Measurements from ENCODE around the gene EID2B. TPM values are rescaled to one million over a fixed set of nuclear protein-coding genes. Genes with fewer than 3 reads are reported as not detected.

The EID2B gene
- polyA plus RNA-seq, 3 donors = 1.2 to 2.6 (median 2.4) TPM

DNA sequence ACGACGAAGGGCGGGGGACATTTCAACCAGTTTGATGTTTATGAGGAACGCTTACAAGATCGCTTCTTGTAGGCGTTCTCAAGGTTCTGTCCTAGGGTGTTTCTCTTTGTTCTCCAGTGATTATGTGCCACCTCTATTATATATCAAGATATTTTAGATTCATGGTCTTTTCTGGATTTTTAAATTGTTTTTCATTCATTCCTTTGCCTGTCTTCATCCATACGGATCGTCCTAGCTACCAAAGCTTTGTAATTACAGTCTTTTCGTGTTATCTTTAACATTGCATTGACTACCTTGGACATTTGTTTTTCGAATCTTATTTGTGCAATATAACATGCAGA lies 7.7 kb upstream of the EID2B start:
- WGBS (ENCODE audit: insufficient coverage) = 0% methylated on average over 4 of the region's 10 CpGs
- peak overlapping the region in 2 of 3 experiments; percentile 79 to 90 for H3K4me3 ChIP-seq (replicated peaks in 1 of 3; ENCODE audit: low read depth in 2 of 3, low read length in 3 of 3)
- peak overlapping the region; percentile 92 for H2AFZ ChIP-seq (ENCODE audit: insufficient read depth, low read depth, low read length, poor library complexity, severe bottlenecking)
- H3K4me2 ChIP-seq (replicated peaks; ENCODE audit: extremely low read depth, low read length, poor library complexity, severe bottlenecking) = peak overlapping the region; percentile 91
- Mint-ChIP-seq H3K4me3 (peak overlapping the region; percentile 96), H3K27ac (peak overlapping the region in 4 of 7 donors; percentile 89 to 97 (median 94)), H3K4me1 (peaks cover 25% of the 10 kb centered on the region), H3K9me3 (peaks cover 0 to 3% (median 0%) of the 10 kb centered on the region in 7 donors), H3K36me3 (peaks cover 3 to 5% of the 10 kb centered on the region in 2 donors), H3K27me3 (ENCODE audit: low read depth in 3 of 3) (peaks cover 0 to 12% (median 9%) of the 10 kb centered on the region in 3 donors)
- peaks cover 12 to 18% of the 10 kb centered on the region in 2 donors for H3K4me1 ChIP-seq (ENCODE audit: control insufficient read depth in 1 of 2, insufficient read depth in 2 of 2, low read length in 2 of 2)
- H3K27ac ChIP-seq (ENCODE audit: low read depth in 1 of 2, low read length in 2 of 2) = peak overlapping the region; percentile 83 to 87
- H3K36me3 ChIP-seq (replicated peaks in 1 of 2; ENCODE audit: control insufficient read depth in 1 of 2, insufficient read depth in 2 of 2, low read length in 2 of 2) = no peaks in the 10 kb centered on the region
- intact Hi-C loops (cut with micrococcal nuclease) = loop anchor here in 1 of 2 donors (5.0 kb wide), 1 partner anchor 413 kb away; the partner anchor contains the start of gene PAK4
- no peaks in the 10 kb centered on the region for H4K20me1 ChIP-seq (ENCODE audit: insufficient read depth, low read length)
- H3K9ac ChIP-seq (ENCODE audit: insufficient read depth, low read length, poor library complexity, severe bottlenecking) = no peak overlapping the region
- peaks cover 21% of the 10 kb centered on the region for H3K79me2 ChIP-seq (ENCODE audit: insufficient read depth, low read length)
- no peak for DNase-seq
- H3K27me3 ChIP-seq (ENCODE audit: control insufficient read depth in 2 of 2, insufficient read depth in 2 of 2, low read length in 2 of 2) = no peaks in the 10 kb centered on the region
- H3K9me3 ChIP-seq (replicated peaks in 1 of 2; ENCODE audit: control insufficient read depth in 1 of 2, insufficient read depth in 1 of 2, low read length in 2 of 2) = no peaks in the 10 kb centered on the region
- TF ChIP-seq, protein P1, sequence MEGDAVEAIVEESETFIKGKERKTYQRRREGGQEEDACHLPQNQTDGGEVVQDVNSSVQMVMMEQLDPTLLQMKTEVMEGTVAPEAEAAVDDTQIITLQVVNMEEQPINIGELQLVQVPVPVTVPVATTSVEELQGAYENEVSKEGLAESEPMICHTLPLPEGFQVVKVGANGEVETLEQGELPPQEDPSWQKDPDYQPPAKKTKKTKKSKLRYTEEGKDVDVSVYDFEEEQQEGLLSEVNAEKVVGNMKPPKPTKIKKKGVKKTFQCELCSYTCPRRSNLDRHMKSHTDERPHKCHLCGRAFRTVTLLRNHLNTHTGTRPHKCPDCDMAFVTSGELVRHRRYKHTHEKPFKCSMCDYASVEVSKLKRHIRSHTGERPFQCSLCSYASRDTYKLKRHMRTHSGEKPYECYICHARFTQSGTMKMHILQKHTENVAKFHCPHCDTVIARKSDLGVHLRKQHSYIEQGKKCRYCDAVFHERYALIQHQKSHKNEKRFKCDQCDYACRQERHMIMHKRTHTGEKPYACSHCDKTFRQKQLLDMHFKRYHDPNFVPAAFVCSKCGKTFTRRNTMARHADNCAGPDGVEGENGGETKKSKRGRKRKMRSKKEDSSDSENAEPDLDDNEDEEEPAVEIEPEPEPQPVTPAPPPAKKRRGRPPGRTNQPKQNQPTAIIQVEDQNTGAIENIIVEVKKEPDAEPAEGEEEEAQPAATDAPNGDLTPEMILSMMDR (IDR thresholded peaks at IDR 0.05) = peak; percentile 31

DNA sequence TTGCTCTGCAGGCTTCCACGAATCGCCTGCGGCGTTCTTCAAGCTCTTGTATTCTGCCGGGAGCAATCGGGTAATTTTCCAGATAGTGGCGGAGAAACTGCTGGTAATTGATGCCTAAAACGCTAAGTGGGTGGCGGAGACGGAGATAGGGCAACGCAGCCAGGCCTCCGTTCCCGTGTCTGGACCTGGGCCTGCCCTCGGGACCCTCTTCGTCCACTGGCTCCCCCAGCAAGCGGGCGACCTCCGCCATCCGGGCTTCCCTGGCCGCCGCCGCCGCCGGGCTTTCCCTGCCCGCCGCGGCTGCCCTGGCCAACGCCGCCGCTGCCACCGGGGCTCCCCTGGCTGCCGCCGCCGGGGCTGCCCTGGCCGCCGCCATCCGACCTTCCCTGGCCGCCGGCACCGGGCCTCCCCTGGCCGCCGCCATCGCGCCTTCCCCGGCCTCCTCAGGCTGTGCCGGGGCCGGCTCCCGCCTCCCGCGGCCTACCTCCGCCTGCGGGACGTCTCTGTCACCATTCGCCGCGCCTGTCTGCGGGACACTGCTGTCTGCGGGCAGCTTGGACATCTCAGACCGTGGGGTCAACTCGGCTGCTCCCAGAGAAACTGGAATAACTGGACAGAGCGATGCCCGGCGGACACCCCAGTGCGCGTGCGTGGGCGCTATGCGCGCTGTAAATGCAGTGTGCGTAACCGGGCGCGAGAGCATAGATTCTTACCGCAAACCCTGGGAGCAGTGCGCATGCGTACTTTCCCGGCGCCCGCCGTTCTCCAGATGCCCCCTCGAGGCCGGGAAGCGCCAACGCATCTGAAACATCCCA lies 7.1 kb upstream of the EID2B start, which contains the start of gene EID2:
Gene EID2 (minus strand): TSS at position 644 of the 815 bp plus-strand sequence. CDS start 82 bp downstream, at position 562.
- Mint-ChIP-seq H3K4me1 (peaks cover 25% of the 10 kb centered on the region), H3K27me3 (ENCODE audit: low read depth in 3 of 3) (peaks cover 0 to 12% (median 4%) of the 10 kb centered on the region in 3 donors), H3K36me3 (peaks cover 3 to 5% of the 10 kb centered on the region in 2 donors), H3K27ac (peak within 1 kb of the TSS; percentile 89 to 98 (median 95)), H3K9me3 (peaks cover 0 to 3% (median 0%) of the 10 kb centered on the region in 7 donors), H3K4me3 (peak within 1 kb of the TSS; percentile 96)
- peaks cover 21% of the 10 kb centered on the region for H3K79me2 ChIP-seq (ENCODE audit: insufficient read depth, low read length)
- H2AFZ ChIP-seq (ENCODE audit: insufficient read depth, low read depth, low read length, poor library complexity, severe bottlenecking) = peak within 1 kb of the TSS; percentile 92
- intact Hi-C loops (cut with micrococcal nuclease) = loop anchor here (5.0 to 10.0 kb wide), 4 partner anchors 92 to 412 kb away; partner anchors contain the start of genes SUPT5H (in 2 of the 2), MED29 (in 1 of the 2), PAF1 (in 1 of the 2) and PAK4 (in 1 of the 2)
- peak within 1 kb of the TSS; percentile 72 to 90 (median 79) for H3K4me3 ChIP-seq (replicated peaks in 1 of 3; ENCODE audit: low read depth in 2 of 3, low read length in 3 of 3)
- peak; percentile 95 to 96 (median 95) for DNase-seq
- WGBS (ENCODE audit: insufficient coverage) = under 1% methylated on average over 84 of the region's 84 CpGs
- H3K36me3 ChIP-seq (replicated peaks in 1 of 2; ENCODE audit: control insufficient read depth in 1 of 2, insufficient read depth in 2 of 2, low read length in 2 of 2) = no peaks in the 10 kb centered on the region
- H3K27ac ChIP-seq (ENCODE audit: low read depth in 1 of 2, low read length in 2 of 2) = peak within 1 kb of the TSS; percentile 83 to 87
- H4K20me1 ChIP-seq (ENCODE audit: insufficient read depth, low read length) = no peaks in the 10 kb centered on the region
- H3K9ac ChIP-seq (ENCODE audit: insufficient read depth, low read length, poor library complexity, severe bottlenecking) = peak within 1 kb of the TSS; percentile 80
- H3K27me3 ChIP-seq (ENCODE audit: control insufficient read depth in 2 of 2, insufficient read depth in 2 of 2, low read length in 2 of 2) = no peaks in the 10 kb centered on the region
- H3K4me1 ChIP-seq (ENCODE audit: control insufficient read depth in 1 of 2, insufficient read depth in 2 of 2, low read length in 2 of 2) = peaks cover 12 to 18% of the 10 kb centered on the region in 2 donors
- H3K9me3 ChIP-seq (replicated peaks in 1 of 2; ENCODE audit: control insufficient read depth in 1 of 2, insufficient read depth in 1 of 2, low read length in 2 of 2) = no peaks in the 10 kb centered on the region
- peak within 1 kb of the TSS; percentile 91 for H3K4me2 ChIP-seq (replicated peaks; ENCODE audit: extremely low read depth, low read length, poor library complexity, severe bottlenecking)
- TF ChIP-seq, protein P1 (IDR thresholded peaks at IDR 0.05) = peak; percentile 86

All from CD14-positive monocyte (primary cell).